ENCODE results near the gene KCNQ1.

DNA sequence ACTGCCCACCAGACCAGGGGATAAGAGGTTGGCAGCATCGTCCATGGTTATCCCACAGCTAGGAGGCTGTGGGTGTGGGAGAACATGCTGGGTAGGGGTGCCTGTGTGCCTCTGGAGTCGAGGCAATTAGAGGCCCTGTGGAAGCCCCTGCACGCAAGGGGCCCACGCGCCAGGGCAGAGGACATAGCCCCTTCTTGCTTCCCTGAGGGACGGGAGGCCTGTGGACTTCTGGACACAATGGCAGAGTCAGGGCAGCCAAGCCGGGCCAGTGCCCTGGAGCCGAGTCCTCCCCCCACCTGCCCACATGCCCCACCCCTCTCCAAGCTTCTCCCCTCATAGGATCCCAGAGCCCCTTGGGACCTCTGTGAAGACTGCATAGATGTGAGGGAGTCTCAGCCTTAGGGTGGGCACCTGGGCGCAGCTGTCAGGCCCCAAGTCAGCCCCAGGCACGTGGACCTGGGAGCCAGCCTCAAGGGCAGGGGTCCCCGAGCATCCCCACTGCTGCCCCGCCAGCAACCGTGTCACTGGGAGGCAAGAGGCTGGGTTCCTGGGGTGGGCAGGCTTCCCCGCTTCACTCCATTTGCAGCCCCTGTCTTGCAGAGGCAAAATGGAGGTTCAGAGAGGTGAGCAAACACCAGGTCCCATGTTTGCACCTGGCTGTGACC, 388.4 kb downstream of the KCNQ1 start:
- TF ChIP-seq, protein P1, sequence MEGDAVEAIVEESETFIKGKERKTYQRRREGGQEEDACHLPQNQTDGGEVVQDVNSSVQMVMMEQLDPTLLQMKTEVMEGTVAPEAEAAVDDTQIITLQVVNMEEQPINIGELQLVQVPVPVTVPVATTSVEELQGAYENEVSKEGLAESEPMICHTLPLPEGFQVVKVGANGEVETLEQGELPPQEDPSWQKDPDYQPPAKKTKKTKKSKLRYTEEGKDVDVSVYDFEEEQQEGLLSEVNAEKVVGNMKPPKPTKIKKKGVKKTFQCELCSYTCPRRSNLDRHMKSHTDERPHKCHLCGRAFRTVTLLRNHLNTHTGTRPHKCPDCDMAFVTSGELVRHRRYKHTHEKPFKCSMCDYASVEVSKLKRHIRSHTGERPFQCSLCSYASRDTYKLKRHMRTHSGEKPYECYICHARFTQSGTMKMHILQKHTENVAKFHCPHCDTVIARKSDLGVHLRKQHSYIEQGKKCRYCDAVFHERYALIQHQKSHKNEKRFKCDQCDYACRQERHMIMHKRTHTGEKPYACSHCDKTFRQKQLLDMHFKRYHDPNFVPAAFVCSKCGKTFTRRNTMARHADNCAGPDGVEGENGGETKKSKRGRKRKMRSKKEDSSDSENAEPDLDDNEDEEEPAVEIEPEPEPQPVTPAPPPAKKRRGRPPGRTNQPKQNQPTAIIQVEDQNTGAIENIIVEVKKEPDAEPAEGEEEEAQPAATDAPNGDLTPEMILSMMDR (conservative IDR thresholded peaks at IDR 0.05; ENCODE audit: low read length) = no peak
- TF ChIP-seq EZH2phosphoT487 (IDR thresholded peaks at IDR 0.05; ENCODE audit: borderline replicate concordance) = no peak

Data from Loucy (cell line).